Stimulated activated CD8-positive, alpha-beta memory T cell treated with anti-CD3 and anti-CD28 coated beads, Interleukin-4, amount 100 ng/mL, for 48 hours (primary cell): ENCODE results near the gene TMEM117.
"Not testable (repeated sequence)": the region's sequence is repeated elsewhere in the genome, so short reads cannot be mapped to it uniquely, and the experiment has no call there.

Experiments used
- DNase-seq: peaks from one replicate; pipeline ENCODE4 v3.0.0-alpha.2; 2020

TMEM117 gene

GRCh38 chr12:44335030-44335429, 499.1 kb downstream of the TMEM117 start:
- no peak for DNase-seq

GRCh38 chr12:44336577-44336976, 500.7 kb downstream of the TMEM117 start:
- DNase-seq, result no peak

GRCh38 chr12:44342371-44342770, 506.5 kb downstream of the TMEM117 start:
- DNase-seq, result no peak

DNA sequence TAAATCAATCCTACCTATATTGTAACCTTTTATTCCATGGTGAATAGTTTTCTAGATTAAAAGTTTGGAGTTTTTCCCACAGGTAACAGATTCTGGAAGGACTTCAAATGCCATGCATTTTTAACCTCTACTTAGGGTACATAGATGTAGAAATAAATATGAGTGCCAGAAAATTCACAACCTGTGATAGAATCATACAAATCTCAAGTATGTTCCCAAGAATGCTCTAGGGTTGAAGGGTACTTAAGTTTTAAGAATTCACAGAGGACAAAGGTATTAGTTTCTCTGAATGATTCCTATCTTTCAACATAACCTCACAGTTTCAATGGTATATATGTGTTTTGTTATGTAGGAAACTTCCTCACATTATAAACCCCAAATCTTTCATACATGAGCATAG, 511.3 kb downstream of the TMEM117 start:
- DNase-seq, result no peak

- no peak for DNase-seq
Observed at GRCh38 chr12:44357494-44357893, 521.6 kb downstream of the TMEM117 start.

DNA sequence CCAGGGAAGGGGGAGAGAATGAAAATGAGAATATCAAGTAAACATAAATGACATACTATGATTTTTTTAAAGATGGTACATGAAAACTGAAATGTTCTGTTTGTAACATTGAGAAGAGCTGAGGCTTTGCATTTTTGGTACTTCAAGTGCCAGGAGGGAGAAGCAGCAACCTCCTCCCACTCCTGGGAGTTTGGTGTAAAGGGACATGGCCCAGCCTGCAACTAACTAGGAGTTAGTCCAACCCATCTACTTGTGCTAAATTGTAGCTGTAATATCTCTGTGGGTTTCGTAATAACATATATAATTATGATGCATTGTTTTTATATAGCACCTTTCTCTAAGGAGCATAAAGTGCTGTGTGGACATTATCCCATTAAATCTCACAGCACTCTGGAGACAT, 522.8 kb downstream of the TMEM117 start:
- DNase-seq, result no peak

- DNase-seq, result no peak
Observed at GRCh38 chr12:44362947-44363346, 527.1 kb downstream of the TMEM117 start.

DNA sequence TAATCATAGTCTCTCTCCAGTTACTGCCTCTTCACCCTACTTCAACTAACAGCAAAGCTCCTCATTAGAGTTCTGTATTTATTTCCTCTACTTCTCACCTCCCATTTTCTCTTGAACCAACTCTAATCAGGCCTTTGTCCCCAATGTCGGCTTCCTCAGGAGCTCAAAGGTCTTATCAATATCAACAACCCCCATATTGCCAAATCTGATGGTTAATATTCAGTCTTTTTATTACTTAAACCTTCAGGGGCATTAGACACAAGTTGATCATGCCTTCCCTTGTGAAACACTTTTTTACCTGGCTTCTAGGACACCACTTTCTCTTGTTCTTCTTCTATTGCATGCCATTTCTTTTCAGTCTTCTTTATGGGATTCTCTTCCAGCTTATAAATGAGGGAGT, 531.3 kb downstream of the TMEM117 start:
- no peak for DNase-seq

DNA sequence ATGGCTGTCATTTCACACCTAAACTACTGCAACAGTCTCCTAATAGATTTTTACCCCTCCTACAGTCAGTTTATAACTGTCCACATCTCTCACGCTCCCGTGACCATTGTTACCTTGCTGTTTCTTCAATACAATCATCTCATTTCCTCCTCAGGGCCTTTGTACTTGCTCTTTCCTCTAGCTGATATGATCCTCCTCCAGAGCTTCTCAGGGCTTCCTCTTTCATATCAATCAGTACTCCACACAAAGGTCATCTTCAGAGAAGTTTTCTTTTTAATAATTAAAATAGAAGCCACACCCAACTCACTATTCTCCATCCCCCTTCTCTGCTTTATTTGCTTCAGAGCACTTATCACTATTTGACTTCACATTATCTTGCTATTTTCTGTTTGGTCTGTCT, 532.0 kb downstream of the TMEM117 start:
- DNase-seq, result no peak

- no peak for DNase-seq
Observed at GRCh38 chr12:44369998-44370397, 534.1 kb downstream of the TMEM117 start.

DNA sequence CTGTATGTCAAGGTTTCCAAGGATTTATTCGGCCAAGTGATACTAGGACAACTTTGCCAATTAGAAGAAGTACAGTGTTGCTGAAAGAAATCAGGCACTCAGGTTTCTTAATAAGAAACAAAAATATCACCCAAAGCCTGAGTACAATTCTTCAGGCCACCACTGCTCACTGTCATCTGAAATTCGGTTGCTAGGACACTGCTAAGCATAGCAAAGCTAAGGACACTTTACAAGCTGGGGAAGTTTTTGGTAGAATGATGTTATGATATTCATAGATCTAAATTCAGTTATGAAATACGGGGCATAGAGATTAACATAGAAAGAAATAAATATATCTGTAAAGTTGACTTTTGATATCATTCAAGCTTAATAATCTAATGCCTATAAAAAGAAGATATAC, 535.1 kb downstream of the TMEM117 start:
- no peak for DNase-seq

- DNase-seq, result no peak
Observed at GRCh38 chr12:44372259-44372658, 536.4 kb downstream of the TMEM117 start.

- no peak for DNase-seq
Observed at GRCh38 chr12:44375694-44376093, 539.8 kb downstream of the TMEM117 start.

- no peak for DNase-seq
Observed at GRCh38 chr12:44377443-44378187, 541.7 kb downstream of the TMEM117 start.

GRCh38 chr12:44379113-44379512, 543.2 kb downstream of the TMEM117 start:
- not testable (repeated sequence) for DNase-seq

GRCh38 chr12:44379831-44380230, 544.0 kb downstream of the TMEM117 start:
- DNase-seq, result no peak

DNA sequence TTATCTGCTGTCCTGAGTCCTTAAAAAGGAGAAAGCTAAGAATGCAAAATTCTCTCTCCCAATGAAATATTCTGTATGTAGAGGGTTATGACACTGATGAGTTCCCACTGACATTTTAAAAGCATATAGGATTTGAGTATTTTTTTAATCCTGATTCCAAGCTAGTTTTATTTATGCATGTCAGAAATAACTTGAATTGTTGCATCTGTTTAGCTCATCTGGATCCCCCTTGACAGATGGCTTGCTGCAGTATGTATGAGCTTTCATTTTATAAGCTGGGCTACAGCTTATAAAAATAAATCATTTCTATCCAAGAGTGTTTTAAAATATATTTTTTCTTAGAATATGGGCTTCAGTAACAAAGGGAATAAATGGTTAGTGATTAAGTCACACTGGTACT, 545.0 kb downstream of the TMEM117 start:
- DNase-seq, result no peak

DNA sequence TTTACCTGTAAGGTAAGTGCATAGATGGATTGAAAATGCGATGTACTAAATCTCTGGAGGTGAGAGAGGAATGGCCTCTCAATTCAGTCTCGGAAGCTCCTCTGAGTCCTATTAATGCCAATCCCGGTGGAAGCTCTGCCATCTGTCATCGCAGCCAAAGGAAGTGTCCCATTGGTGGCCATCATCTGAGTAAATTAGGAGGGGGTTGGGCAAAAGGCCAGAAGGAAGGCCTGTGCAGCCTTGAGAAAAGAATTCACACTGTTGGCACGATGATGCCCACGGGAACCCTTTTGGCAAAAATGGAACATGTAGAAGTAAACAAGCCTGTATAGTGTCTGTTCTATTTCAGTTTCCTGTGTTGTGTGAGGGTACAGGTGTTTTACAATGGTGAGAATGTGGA, 545.5 kb downstream of the TMEM117 start:
- no peak for DNase-seq

- DNase-seq, result no peak
Observed at GRCh38 chr12:44384136-44384535, 548.3 kb downstream of the TMEM117 start.

- no peak for DNase-seq
Observed at GRCh38 chr12:44385964-44386363, 550.1 kb downstream of the TMEM117 start.

- DNase-seq, result no peak
Observed at GRCh38 chr12:44387581-44387980, 551.7 kb downstream of the TMEM117 start.

DNA sequence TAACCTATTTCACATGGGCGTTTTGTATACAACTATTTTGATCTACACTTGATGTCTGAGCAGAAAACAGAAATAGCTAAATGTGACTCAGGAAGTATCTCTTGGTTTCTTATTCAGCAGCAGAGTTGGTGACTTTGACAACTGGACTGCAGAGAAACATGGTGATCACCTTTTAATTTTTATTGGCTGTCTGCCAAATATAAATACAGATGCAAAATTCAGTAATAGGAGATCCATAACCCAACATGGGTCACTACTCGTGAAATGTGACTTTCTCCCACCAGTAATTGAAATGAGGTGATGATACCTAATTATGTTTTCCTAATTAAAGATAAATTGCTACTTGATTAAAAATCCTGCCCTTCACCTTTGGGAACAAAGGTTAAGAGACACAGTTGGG, 553.2 kb downstream of the TMEM117 start:
- no peak for DNase-seq

DNA sequence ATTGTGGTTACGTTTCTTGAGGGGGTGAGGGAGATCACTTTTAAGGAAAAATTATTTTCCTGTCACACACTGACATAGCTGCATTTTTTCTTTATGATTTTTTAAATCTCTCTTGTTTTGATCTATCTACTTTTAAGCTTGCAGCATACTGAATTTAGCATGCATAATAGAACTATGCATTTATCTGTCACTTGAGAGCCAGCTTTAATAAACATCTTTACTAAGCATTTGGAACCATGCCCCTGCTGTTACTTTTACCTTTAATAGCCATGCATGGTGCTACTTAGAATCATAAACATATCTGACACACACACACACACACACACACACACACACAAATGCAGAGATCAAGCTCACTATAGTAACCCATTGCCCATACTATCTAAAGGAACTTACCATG, 554.0 kb downstream of the TMEM117 start:
- no peak for DNase-seq

DNA sequence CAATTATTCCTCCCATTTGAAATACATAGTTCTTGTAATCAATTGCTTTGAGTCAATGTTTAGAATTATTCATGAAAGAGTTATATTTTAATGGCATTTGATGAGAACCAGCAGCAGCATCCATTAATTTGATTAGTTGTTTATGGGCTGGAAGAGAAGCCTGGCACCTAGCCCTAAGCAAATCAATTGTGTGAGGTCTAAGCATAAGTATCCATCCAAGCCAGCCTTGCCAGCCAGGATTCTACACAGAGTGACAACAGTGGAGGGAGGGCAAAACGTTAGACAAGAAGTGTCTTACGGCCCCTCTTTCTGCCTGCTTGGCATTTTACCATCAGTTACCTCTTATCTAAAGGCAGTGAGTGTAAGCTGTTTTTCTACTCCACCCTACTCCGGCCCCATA, 561.8 kb downstream of the TMEM117 start:
- DNase-seq, result no peak

- no peak for DNase-seq
Observed at GRCh38 chr12:44403185-44403584, 567.3 kb downstream of the TMEM117 start.
